Upper lobe of right lung (tissue), 1 donor: ENCODE results near the gene APMAP. TPM values are rescaled to one million over a fixed set of nuclear protein-coding genes. Genes with fewer than 3 reads are reported as not detected.

ENCODE experiments used
- ATAC-seq: fragments of 200-7000 bp; cut with Tn5 transposase; one replicate; pipeline ENCODE4 v1.9.1; 2020; ENCODE audit warnings: mild to moderate bottlenecking, moderate library complexity
- DNase-seq: peaks from one replicate; pipeline ENCODE4 v3.0.0-alpha.2; 2020
- H3K27ac ChIP-seq: fragments of 200-600 bp; one replicate; pipeline ENCODE4 v1.8.0; 2022
- H3K27me3 ChIP-seq: fragments of 200-600 bp; one replicate; pipeline ENCODE4 v1.8.0; 2022; ENCODE audit warnings: mild to moderate bottlenecking
- H3K36me3 ChIP-seq: fragments of 200-600 bp; one replicate; pipeline ENCODE4 v1.8.0; 2022
- H3K4me1 ChIP-seq: fragments of 200-600 bp; one replicate; pipeline ENCODE4 v1.8.0; 2022
- H3K4me3 ChIP-seq: fragments of 200-600 bp; one replicate; pipeline ENCODE4 v1.8.0; 2022; ENCODE audit warnings: mild to moderate bottlenecking
- H3K9me3 ChIP-seq: fragments of 200-600 bp; one replicate; pipeline ENCODE4 v1.8.0; 2022
- intact Hi-C: fragments of 100-400 bp; cut with DNase I; formaldehyde crosslinking; loops from one replicate; pipeline ENCODE4 v1.11.0; 2022
- total RNA-seq: library from RNA; stranded (reverse); fragmentation: NEBNext Ultra II Directional; extraction: Animal tissue kit (Norgen Biotek cat#: 25700); gene quantifications from one replicate; pipeline ENCODE4 v1.2.1, GENCODE V29; 2021
- TF ChIP-seq, protein P1 (sequence below): fragments of 200-600 bp; IDR thresholded peaks from one replicate; pipeline ENCODE4 v1.8.0; 2022; ENCODE audit warnings: antibody characterized with exemption
- donor health status: DM: no; HTN: yes; CAD: no; lungs with severe emphysema.

APMAP gene
- total RNA-seq, 1 donor from 2014 or later = 73.5 TPM

- no peaks in the 10 kb centered on the region for H3K36me3 ChIP-seq
- DNase-seq (no peak), ATAC-seq (no peak)
- TF ChIP-seq, protein P1, sequence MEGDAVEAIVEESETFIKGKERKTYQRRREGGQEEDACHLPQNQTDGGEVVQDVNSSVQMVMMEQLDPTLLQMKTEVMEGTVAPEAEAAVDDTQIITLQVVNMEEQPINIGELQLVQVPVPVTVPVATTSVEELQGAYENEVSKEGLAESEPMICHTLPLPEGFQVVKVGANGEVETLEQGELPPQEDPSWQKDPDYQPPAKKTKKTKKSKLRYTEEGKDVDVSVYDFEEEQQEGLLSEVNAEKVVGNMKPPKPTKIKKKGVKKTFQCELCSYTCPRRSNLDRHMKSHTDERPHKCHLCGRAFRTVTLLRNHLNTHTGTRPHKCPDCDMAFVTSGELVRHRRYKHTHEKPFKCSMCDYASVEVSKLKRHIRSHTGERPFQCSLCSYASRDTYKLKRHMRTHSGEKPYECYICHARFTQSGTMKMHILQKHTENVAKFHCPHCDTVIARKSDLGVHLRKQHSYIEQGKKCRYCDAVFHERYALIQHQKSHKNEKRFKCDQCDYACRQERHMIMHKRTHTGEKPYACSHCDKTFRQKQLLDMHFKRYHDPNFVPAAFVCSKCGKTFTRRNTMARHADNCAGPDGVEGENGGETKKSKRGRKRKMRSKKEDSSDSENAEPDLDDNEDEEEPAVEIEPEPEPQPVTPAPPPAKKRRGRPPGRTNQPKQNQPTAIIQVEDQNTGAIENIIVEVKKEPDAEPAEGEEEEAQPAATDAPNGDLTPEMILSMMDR = no peak
- H3K9me3 ChIP-seq = no peaks in the 10 kb centered on the region
- no peak overlapping the region for H3K27ac ChIP-seq
- H3K4me3 ChIP-seq = no peak overlapping the region
- intact Hi-C loops = no loop called here
- H3K4me1 ChIP-seq = no peaks in the 10 kb centered on the region
- no peaks in the 10 kb centered on the region for H3K27me3 ChIP-seq
Observed at GRCh38 chr20:24943731-24944130, 48.8 kb downstream of the APMAP start.

GRCh38 chr20:24943196-24943595, 49.4 kb downstream of the APMAP start:
- ATAC-seq = no peak
- no peaks in the 10 kb centered on the region for H3K4me1 ChIP-seq
- no peaks in the 10 kb centered on the region for H3K27me3 ChIP-seq
- peak; percentile 21 for DNase-seq
- intact Hi-C loops = no loop called here
- no peaks in the 10 kb centered on the region for H3K9me3 ChIP-seq
- TF ChIP-seq, protein P1 = no peak
- H3K36me3 ChIP-seq = no peaks in the 10 kb centered on the region
- no peak overlapping the region for H3K27ac ChIP-seq
- H3K4me3 ChIP-seq = no peak overlapping the region

GRCh38 chr20:24942679-24943078, 49.9 kb downstream of the APMAP start:
- Histone ChIP-seq H3K9me3 (no peaks in the 10 kb centered on the region), H3K4me3 (no peak overlapping the region), H3K36me3 (no peaks in the 10 kb centered on the region), H3K27me3 (no peaks in the 10 kb centered on the region), H3K4me1 (no peaks in the 10 kb centered on the region), H3K27ac (no peak overlapping the region)
- no peak for DNase-seq
- TF ChIP-seq, protein P1 = no peak
- intact Hi-C loops = no loop called here
- no peak for ATAC-seq

DNA sequence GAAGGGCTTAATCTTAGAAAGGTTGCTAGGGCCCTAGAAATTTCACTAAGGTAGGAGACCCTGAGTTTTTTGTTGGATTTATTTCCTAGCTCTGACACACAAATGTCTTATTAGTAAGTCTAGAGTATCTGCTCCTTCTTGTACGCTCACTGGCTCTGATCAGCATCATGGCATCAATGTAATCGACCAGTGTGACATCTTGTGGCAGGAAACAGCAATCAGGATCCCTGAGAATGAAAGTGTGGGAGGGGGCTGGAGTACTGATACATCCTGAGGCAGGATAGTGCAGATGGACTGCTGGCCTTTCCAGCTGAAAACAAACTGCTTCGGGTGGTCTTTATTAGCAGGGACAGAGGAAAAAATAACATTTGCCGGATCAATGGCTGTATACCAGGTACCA, 53.5 kb downstream of the APMAP start:
- Histone ChIP-seq H3K27ac (no peak overlapping the region), H3K9me3 (no peaks in the 10 kb centered on the region), H3K27me3 (no peaks in the 10 kb centered on the region), H3K4me1 (no peaks in the 10 kb centered on the region), H3K36me3 (no peaks in the 10 kb centered on the region), H3K4me3 (no peak overlapping the region)
- DNase-seq (no peak), ATAC-seq (no peak)
- TF ChIP-seq, protein P1 = no peak
- intact Hi-C loops = no loop called here

DNA sequence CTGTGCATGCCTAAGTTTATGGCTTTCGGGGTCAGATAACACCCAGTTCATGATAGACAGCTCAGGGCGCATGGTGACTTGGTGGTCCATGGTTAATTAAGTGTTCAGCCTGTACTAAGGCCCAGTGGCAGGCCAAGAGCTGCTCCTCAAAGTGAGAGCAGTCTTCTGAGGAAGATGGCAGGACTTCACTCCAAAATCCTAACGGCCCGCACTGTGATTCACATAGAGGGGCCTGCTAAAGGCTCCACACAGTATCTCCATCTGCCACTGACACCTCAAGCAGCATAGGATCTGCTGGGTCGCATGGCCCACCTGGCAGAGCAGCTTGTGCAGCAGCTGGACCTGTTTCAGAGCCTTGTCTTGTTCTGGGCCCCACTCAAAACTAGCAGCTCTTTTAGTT, 54.1 kb downstream of the APMAP start:
- H3K27me3 ChIP-seq = no peaks in the 10 kb centered on the region
- H3K9me3 ChIP-seq = no peaks in the 10 kb centered on the region
- TF ChIP-seq, protein P1 = no peak
- H3K4me3 ChIP-seq = no peak overlapping the region
- no peaks in the 10 kb centered on the region for H3K36me3 ChIP-seq
- DNase-seq (peak; percentile 46), ATAC-seq (no peak)
- intact Hi-C loops = no loop called here
- H3K27ac ChIP-seq = no peak overlapping the region
- H3K4me1 ChIP-seq = no peaks in the 10 kb centered on the region

- no peak for ATAC-seq
- H3K4me1 ChIP-seq = no peaks in the 10 kb centered on the region
- no peak overlapping the region for H3K4me3 ChIP-seq
- H3K27me3 ChIP-seq = no peaks in the 10 kb centered on the region
- intact Hi-C loops = no loop called here
- no peaks in the 10 kb centered on the region for H3K9me3 ChIP-seq
- no peak overlapping the region for H3K27ac ChIP-seq
- no peaks in the 10 kb centered on the region for H3K36me3 ChIP-seq
- TF ChIP-seq, protein P1 = no peak
- no peak for DNase-seq
Observed at GRCh38 chr20:24937579-24937978, 55.0 kb downstream of the APMAP start.
